ENCODE results near the gene HACL1. TPM values are rescaled to one million over a fixed set of nuclear protein-coding genes. Genes with fewer than 3 reads are reported as not detected.
"Not testable (repeated sequence)": the region's sequence is repeated elsewhere in the genome, so short reads cannot be mapped to it uniquely, and the experiment has no call there.

Gene HACL1
- total RNA-seq, 1 donor from 2014 or later, result 25.4 TPM

GRCh38 chr3:15623535-15624440 is 22.4 kb upstream of the HACL1 start:
- Mint-ChIP-seq H3K27ac (no peak overlapping the region), H3K27me3 (ENCODE audit: low read depth) (no peaks in the 10 kb centered on the region), H3K9me3 (peaks cover 44% of the 10 kb centered on the region), H3K4me1 (no peaks in the 10 kb centered on the region), H3K36me3 (peaks cover 32% of the 10 kb centered on the region), H3K4me3 (no peak overlapping the region)
- no peak for TF ChIP-seq CTCF (IDR thresholded peaks at IDR 0.05; ENCODE audit: unreplicated experiment)
- DNase-seq (ENCODE audit: low spot score in 2 of 2, unreplicated experiment in 2 of 2), result no peak

- not testable (repeated sequence) for H3K27ac Mint-ChIP-seq; H3K27me3 Mint-ChIP-seq (ENCODE audit: low read depth); H3K4me3 Mint-ChIP-seq; H3K4me1 Mint-ChIP-seq; DNase-seq (ENCODE audit: low spot score in 2 of 2, unreplicated experiment in 2 of 2)
- peaks cover 34% of the 10 kb centered on the region for H3K36me3 Mint-ChIP-seq
- peaks cover 48% of the 10 kb centered on the region for H3K9me3 Mint-ChIP-seq
Observed at GRCh38 chr3:15619659-15620464, 18.5 kb upstream of the HACL1 start.

DNA sequence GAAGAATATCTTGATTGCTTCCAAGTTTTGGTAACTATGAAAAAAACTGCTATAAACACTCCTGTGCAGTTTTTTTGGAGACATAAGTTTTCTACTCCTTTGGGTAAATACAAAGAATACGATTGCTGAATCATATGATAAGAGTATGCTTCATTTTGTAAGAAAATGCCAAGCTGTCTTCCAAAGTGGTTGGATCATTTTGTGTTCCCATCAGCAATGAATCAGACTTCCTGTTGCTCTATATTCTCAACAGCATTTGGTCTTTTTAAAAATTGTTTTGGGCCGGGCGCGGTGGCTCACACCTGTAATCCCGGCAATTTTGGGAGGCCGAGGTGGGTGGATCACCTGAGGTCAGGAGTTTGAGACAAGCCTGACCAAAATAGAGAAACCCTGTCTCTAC is 14.7 kb upstream of the HACL1 start:
- H3K4me1 Mint-ChIP-seq, result no peaks in the 10 kb centered on the region
- H3K27me3 Mint-ChIP-seq (ENCODE audit: low read depth), result no peaks in the 10 kb centered on the region
- no peak overlapping the region for H3K4me3 Mint-ChIP-seq
- peaks cover 19% of the 10 kb centered on the region for H3K36me3 Mint-ChIP-seq
- H3K9me3 Mint-ChIP-seq, result peaks cover 27% of the 10 kb centered on the region
- no peak for DNase-seq (ENCODE audit: low spot score in 2 of 2, unreplicated experiment in 2 of 2)
- no peak overlapping the region for H3K27ac Mint-ChIP-seq
- no peak for TF ChIP-seq CTCF (IDR thresholded peaks at IDR 0.05; ENCODE audit: unreplicated experiment)

- Mint-ChIP-seq H3K4me3 (no peak overlapping the region), H3K4me1 (no peaks in the 10 kb centered on the region), H3K9me3 (peaks cover 16% of the 10 kb centered on the region), H3K27me3 (ENCODE audit: low read depth) (no peaks in the 10 kb centered on the region), H3K27ac (no peak overlapping the region), H3K36me3 (peaks cover 13% of the 10 kb centered on the region)
- no peak for TF ChIP-seq CTCF (IDR thresholded peaks at IDR 0.05; ENCODE audit: unreplicated experiment)
- DNase-seq (ENCODE audit: low spot score in 2 of 2, unreplicated experiment in 2 of 2), result no peak
Observed at GRCh38 chr3:15614958-15615357, 13.6 kb upstream of the HACL1 start.

DNA sequence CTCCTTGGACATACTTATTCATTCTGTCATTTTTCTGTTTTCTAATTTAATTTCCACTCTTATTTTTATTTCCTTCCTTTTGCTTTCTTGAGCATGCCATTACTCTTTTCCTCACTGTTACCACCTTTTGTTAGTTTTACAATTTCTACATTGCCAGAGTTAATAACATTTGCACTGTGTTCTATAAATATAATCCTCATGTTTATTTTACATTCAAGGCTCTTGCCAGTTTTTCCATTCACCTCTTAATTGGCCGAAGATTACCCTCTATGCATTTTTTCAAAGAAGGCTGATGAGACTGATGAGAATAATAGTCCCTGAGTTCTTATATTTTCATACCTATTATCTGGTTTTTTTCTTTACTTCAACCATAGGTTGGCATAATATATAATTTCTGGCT is 10.6 kb upstream of the HACL1 start:
- H3K27ac Mint-ChIP-seq, result no peak overlapping the region
- peaks cover under 1% of the 10 kb centered on the region for H3K36me3 Mint-ChIP-seq

More for the DNA sequence above, 10.6 kb upstream of the HACL1 start:
- Mint-ChIP-seq H3K27me3 (ENCODE audit: low read depth) (no peaks in the 10 kb centered on the region), H3K9me3 (peaks cover under 1% of the 10 kb centered on the region), H3K4me3 (no peak overlapping the region), H3K4me1 (peaks cover 5% of the 10 kb centered on the region)
- no peak for TF ChIP-seq CTCF (IDR thresholded peaks at IDR 0.05; ENCODE audit: unreplicated experiment)
- DNase-seq (ENCODE audit: low spot score in 2 of 2, unreplicated experiment in 2 of 2), result no peak
